GM21528 (cell line): Measurements from ENCODE around the gene FRMD4B.

Experiments used
- ATAC-seq: cut with Tn5 transposase; IDR thresholded peaks from one replicate; pipeline ENCODE4 v1.9.1; 2021; ENCODE audit warnings: mild to moderate bottlenecking, moderate library complexity; ENCODE audit not compliant: unreplicated experiment, low FRiP score

Gene FRMD4B

GRCh38 chr3:69143612-69144011 is 242.3 kb downstream of the FRMD4B start:
- no peak for ATAC-seq

DNA sequence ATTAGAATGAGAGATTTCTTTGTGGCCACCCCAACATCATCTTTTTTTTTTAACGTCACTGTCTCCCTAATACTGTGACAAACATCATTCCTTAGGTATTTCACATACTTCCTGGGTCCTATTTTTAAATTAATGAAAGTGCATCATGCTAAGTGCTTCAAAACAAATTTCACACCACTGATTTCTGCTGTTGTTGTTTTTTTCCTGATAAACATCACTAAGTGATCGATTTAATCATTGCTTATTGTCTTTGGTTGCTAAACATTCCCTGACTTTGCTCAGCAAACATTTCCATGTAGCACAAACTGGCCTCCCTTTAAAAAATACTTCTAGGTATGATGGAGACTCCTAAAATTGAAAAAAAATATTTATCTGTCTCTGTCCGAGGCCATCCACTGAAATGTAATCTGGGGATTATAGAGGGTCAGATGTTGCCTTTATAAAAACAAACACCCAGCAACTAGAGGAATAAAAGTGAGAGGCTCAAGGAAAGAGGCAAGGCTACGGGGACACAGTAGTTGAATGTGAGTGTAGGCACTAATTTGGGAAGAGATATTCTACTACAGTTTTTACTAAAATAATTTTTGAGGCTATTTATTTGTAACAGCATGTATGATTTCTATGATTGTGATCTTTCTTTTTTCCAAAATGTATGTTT is 243.0 kb downstream of the FRMD4B start:
- no peak for ATAC-seq

DNA sequence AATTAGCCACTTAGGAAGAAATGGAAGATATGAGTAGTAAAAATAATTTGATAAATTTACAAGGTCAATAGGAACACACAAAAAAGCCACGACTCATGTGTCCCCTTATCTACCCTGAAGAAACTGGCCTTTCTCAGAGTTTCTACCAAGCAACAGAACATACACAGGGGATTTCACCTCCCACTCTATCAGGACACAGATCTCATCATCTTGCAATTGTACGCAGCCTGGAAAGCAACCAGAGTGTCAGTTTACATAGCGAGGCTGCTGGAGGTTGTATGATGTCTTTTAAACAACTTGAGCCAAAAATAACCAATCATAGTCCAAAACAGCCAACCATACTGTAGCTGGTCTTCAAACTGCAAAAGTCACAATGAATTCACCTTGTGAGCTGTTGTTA is 243.8 kb downstream of the FRMD4B start:
- ATAC-seq: no peak

DNA sequence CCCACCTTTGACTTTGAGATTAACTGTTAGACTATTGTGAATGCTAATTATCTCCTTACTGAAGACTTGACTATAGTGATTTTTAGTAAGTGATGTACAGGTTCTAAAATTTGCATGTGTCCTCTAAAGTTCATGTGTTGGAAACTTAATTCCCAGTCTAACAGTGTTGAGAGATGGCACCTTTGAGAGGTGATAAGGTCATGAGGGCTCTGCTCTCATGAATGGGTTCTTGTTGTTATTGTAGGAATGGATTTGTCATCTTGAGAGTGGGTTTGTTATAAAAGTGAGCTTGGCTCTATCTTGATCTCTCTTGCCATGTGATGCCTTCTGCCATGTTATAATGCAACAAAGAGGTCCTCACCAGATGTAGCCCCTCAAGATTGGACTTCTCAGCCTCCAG is 244.6 kb downstream of the FRMD4B start:
- no peak for ATAC-seq

GRCh38 chr3:69137412-69137811 is 248.5 kb downstream of the FRMD4B start:
- ATAC-seq: no peak

- ATAC-seq: no peak
These were observed 248.9 kb downstream of the FRMD4B start for GRCh38 chr3:69137005-69137404.

DNA sequence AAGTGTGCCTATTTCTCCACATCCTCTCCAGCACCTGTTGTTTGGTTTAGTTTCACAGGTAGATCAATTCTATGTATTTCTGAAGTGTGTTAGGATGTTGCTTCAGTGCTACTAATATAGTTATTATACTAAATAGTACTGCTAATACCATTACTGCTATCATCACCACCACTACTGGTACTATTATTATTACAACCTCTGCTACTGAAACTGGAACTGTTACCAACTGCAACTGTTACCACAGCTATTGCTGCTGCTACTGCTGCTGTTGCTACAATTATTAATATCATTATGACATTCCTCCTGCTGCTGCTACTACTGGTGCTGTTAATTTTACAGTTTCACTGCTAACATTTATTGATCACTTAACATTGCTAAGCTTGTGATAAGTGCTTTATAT is 255.2 kb downstream of the FRMD4B start:
- ATAC-seq: peak; percentile 95

- no peak for ATAC-seq
These were observed 256.4 kb downstream of the FRMD4B start for GRCh38 chr3:69129531-69129930.

- no peak for ATAC-seq
These were observed 257.4 kb downstream of the FRMD4B start for GRCh38 chr3:69128509-69128908.

GRCh38 chr3:69126999-69127398 is 258.9 kb downstream of the FRMD4B start:
- ATAC-seq: no peak

DNA sequence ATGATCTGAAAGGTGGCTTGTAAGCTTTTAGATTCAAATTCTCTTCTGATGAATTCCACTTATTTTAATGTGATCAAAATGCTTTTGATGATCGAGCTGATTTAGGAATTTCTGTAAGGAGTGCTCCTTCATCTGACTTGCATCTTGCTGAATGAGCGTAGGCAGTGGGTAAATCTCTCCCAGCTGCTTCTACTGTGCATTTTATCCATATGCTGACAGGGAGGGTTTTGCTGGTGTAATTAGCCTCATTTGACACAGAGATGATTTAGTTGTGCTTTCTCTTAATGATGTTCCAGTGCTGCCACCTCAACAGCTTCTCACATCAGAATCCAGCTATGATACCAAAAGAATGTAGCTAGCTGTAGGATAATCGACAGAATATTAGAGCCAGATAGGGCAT is 259.7 kb downstream of the FRMD4B start:
- no peak for ATAC-seq

- no peak for ATAC-seq
These were observed 263.5 kb downstream of the FRMD4B start, which contains the start of gene LMOD3 for GRCh38 chr3:69122403-69122802. TSS of gene LMOD3 (minus strand) at chr3:69122595. CDS start at chr3:69122386, 209 bp downstream.

GRCh38 chr3:69121950-69122349 is 263.9 kb downstream of the FRMD4B start:
- ATAC-seq: no peak

- no peak for ATAC-seq
These were observed 264.4 kb downstream of the FRMD4B start for GRCh38 chr3:69121513-69121912.

GRCh38 chr3:69120879-69121464 is 264.9 kb downstream of the FRMD4B start:
- ATAC-seq: peak; percentile 89
